Mammary epithelial cell (primary cell): ENCODE results near the gene PKDREJ.

Experiments
- EZH2 ChIP-seq: IDR thresholded peaks from 2 replicates; pipeline ENCODE4 v1.6.1; 2012; ENCODE audit warnings: low read length, inconsistent platforms, borderline replicate concordance
- TF ChIP-seq, protein P1 (sequence below), 2 donors: IDR thresholded peaks in 1 of 2; conservative IDR thresholded peaks in 1 of 2; 2 replicates each; pipeline ENCODE4 v1.5.1; 2011 to 2012; ENCODE audit warnings: inconsistent platforms in 2 of 2, low read length in 2 of 2, mild to moderate bottlenecking in 2 of 2, control low read depth in 1 of 2, low read depth in 1 of 2; ENCODE audit not compliant: insufficient read depth in 1 of 2; ENCODE audit errors: extremely low read depth in 1 of 2

DNA sequence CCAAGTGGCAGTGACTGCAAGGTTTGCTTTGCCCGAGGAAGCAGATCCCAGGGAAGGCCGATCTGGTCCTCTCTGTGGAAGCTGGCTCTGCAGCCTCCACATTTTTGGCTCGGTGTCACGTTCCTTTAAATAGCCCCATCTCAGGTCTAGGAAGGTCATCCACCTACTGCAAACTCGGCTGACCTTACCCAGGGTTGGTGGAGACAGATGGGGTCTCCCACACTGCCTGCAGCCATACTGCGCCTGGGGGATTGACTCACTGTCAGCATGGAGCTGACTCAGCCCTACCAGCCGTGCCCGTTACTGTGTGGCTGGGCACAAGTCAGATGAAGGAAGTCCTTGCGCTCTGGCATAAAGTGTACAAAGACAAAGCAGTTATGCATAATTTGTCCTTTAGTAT lies 29.9 kb downstream of the PKDREJ start:
- TF ChIP-seq, protein P1, sequence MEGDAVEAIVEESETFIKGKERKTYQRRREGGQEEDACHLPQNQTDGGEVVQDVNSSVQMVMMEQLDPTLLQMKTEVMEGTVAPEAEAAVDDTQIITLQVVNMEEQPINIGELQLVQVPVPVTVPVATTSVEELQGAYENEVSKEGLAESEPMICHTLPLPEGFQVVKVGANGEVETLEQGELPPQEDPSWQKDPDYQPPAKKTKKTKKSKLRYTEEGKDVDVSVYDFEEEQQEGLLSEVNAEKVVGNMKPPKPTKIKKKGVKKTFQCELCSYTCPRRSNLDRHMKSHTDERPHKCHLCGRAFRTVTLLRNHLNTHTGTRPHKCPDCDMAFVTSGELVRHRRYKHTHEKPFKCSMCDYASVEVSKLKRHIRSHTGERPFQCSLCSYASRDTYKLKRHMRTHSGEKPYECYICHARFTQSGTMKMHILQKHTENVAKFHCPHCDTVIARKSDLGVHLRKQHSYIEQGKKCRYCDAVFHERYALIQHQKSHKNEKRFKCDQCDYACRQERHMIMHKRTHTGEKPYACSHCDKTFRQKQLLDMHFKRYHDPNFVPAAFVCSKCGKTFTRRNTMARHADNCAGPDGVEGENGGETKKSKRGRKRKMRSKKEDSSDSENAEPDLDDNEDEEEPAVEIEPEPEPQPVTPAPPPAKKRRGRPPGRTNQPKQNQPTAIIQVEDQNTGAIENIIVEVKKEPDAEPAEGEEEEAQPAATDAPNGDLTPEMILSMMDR (conservative IDR thresholded peaks at IDR 0.05 in 1 of 2, IDR thresholded peaks at IDR 0.05 in 1 of 2; ENCODE audit: extremely low read depth in 1 of 2, insufficient read depth in 1 of 2, low read depth in 1 of 2, low read length in 2 of 2), result no peak
- TF ChIP-seq EZH2, result no peak
